HepG2 (cell line): Measurements from ENCODE around the gene SNCA. TPM values are rescaled to one million over a fixed set of nuclear protein-coding genes. Genes with fewer than 3 reads are reported as not detected.

ENCODE experiments used
- ATAC-seq: fragments of 200-7000 bp; cut with Tn5 transposase; 3 replicates; pipeline ENCODE4 v1.9.1; 2020; ENCODE audit warnings: mild to moderate bottlenecking, moderate library complexity
- BruUV-seq: library from RNA; stranded (reverse); fragments of 400-500 nt; replicated peaks from 2 replicates; lab custom pipeline; 2021; lab: Mats Ljungman, UMichigan
- CTCF ChIA-PET: fragments of 300-600 bp; formaldehyde crosslinking; extraction: SDS; loops from one replicate; lab custom pipeline; 2021; ENCODE audit warnings: low total read pairs, inconsistent platforms, low intra/inter-chr PET ratio; lab: Yijun Ruan, JAX
- POLR2A ChIA-PET: fragments of 350-600 bp; sonication (Branson Sonifier 250); formaldehyde crosslinking; loops from one replicate; lab custom pipeline; 2020; ENCODE audit warnings: antibody characterized with exemption, inconsistent platforms; lab: Yijun Ruan, JAX
- DNase-seq: peaks from one replicate; pipeline ENCODE4 v3.0.0-alpha.2; 2015; ENCODE audit warnings: low spot score
- FAIRE-seq: peaks from 3 replicates; lab custom pipeline; 2011; peaks lifted over from hg19 to GRCh38; lab: Jason Lieb, UNC
- H2AFZ ChIP-seq: one replicate; pipeline ENCODE4 v1.6.1; 2011; ENCODE audit warnings: low read length, inconsistent platforms
- H3K27ac ChIP-seq: fragments of 300-600 bp; 3 replicates; pipeline ENCODE4 v1.8.0; 2011; ENCODE audit warnings: mixed run types, mild to moderate bottlenecking, mixed read lengths, low read length, inconsistent platforms; ENCODE audit not compliant: insufficient read depth; ENCODE audit errors: extremely low read length
- H3K27me3 ChIP-seq, 2 experiments: fragments of 200-600 bp in 1 of 2; 2 replicates in 1 of 2; 3 replicates in 1 of 2; pipeline versions ENCODE4 v1.6.0 to v1.8.0; 2011; ENCODE audit warnings: low read length in 2 of 2, mild to moderate bottlenecking in 2 of 2, moderate library complexity in 2 of 2, inconsistent platforms in 1 of 2; ENCODE audit not compliant: insufficient read depth in 2 of 2, control insufficient read depth in 1 of 2
- H3K36me3 ChIP-seq, 2 experiments: fragments of 200-600 bp in 1 of 2; replicated peaks in 1 of 2; 2 replicates in 1 of 2; 3 replicates in 1 of 2; pipeline versions ENCODE4 v1.5.1 to v1.8.0; 2011; ENCODE audit warnings: low read length in 2 of 2, inconsistent platforms in 1 of 2; ENCODE audit not compliant: insufficient read depth in 2 of 2, control insufficient read depth in 1 of 2
- H3K4me1 ChIP-seq: 2 replicates; pipeline ENCODE4 v1.5.1; 2012; ENCODE audit warnings: low read length, inconsistent platforms; ENCODE audit not compliant: insufficient read depth
- H3K4me2 ChIP-seq: 2 replicates; pipeline ENCODE4 v1.6.0; 2011; ENCODE audit warnings: low read depth, low read length, inconsistent platforms
- H3K4me3 ChIP-seq, 3 experiments: fragments of 200-600 bp in 1 of 3; sonication (generic), shearing (Covaris generic) in 1 of 3; replicated peaks in 1 of 3; 2 replicates each; pipeline ENCODE4 v1.5.1; 2011 to 2016; ENCODE audit warnings: low read length in 3 of 3, inconsistent platforms in 2 of 3, low read depth in 2 of 3, mild to moderate bottlenecking in 2 of 3, control low read depth in 1 of 3, mixed read lengths in 1 of 3; ENCODE audit not compliant: insufficient read depth in 1 of 3
- H3K79me2 ChIP-seq: one replicate; pipeline ENCODE4 v1.6.1; 2011; ENCODE audit warnings: low read length, inconsistent platforms; ENCODE audit not compliant: insufficient read depth
- H3K9ac ChIP-seq: 2 replicates; pipeline ENCODE4 v1.6.0; 2011; ENCODE audit warnings: mild to moderate bottlenecking, low read depth, low read length, inconsistent platforms; ENCODE audit not compliant: insufficient read depth
- H3K9me3 ChIP-seq: 2 replicates; pipeline ENCODE4 v1.5.1; 2012; ENCODE audit warnings: mild to moderate bottlenecking, low read length
- H4K20me1 ChIP-seq: 2 replicates; pipeline ENCODE4 v1.6.0; 2011; ENCODE audit warnings: inconsistent platforms, mild to moderate bottlenecking, low read length, moderate library complexity; ENCODE audit not compliant: insufficient read depth
- FOXK1 ChIP-seq: sonication (generic); formaldehyde crosslinking; IDR thresholded peaks from 2 replicates; pipeline ENCODE4 v1.4.0; 2020; ENCODE audit warnings: low read depth, missing genetic modification reagents, borderline replicate concordance
- GZF1 ChIP-seq: sonication (generic); formaldehyde crosslinking; IDR thresholded peaks from 2 replicates; pipeline ENCODE4 v1.5.1; 2020; ENCODE audit warnings: mild to moderate bottlenecking, missing genetic modification reagents
- HCFC1 ChIP-seq: fragments of 150-350 bp; IDR thresholded peaks from 2 replicates; pipeline ENCODE4 v1.6.1; 2014; ENCODE audit warnings: low read depth, low read length
- JUND ChIP-seq: sonication (generic); formaldehyde crosslinking; IDR thresholded peaks from 2 replicates; pipeline ENCODE4 v1.8.0; 2022; ENCODE audit warnings: mild to moderate bottlenecking, missing genetic modification reagents
- KLF11 ChIP-seq: IDR thresholded peaks from 2 replicates; pipeline ENCODE4 v1.6.1; 2016; ENCODE audit warnings: missing compliant biosample characterization
- MXD1 ChIP-seq: sonication (generic); formaldehyde crosslinking; IDR thresholded peaks from 2 replicates; pipeline ENCODE4 v1.4.0; 2020; ENCODE audit warnings: mild to moderate bottlenecking, missing genetic modification reagents
- SIN3A ChIP-seq: IDR thresholded peaks from 2 replicates; pipeline ENCODE4 v1.6.1; 2011; ENCODE audit warnings: low read depth, mild to moderate bottlenecking, control low read depth, low read length, borderline replicate concordance
- TBX2 ChIP-seq: sonication (generic); formaldehyde crosslinking; IDR thresholded peaks from 2 replicates; pipeline ENCODE4 v1.5.0; 2020; ENCODE audit warnings: missing genetic modification reagents, mild to moderate bottlenecking, borderline replicate concordance
- ZNF292 ChIP-seq: sonication (generic); formaldehyde crosslinking; IDR thresholded peaks from 2 replicates; pipeline ENCODE4 v1.8.1; 2022; ENCODE audit warnings: mild to moderate bottlenecking, low read depth, missing genetic modification reagents, borderline replicate concordance
- ZNF382 ChIP-seq: sonication (generic); formaldehyde crosslinking; IDR thresholded peaks from 2 replicates; pipeline ENCODE4 v1.5.0; 2020; ENCODE audit warnings: missing genetic modification reagents, mild to moderate bottlenecking, borderline replicate concordance
- ZNF605 ChIP-seq: sonication (generic); formaldehyde crosslinking; IDR thresholded peaks from 2 replicates; pipeline ENCODE4 v1.8.0; 2022; ENCODE audit warnings: mild to moderate bottlenecking, missing genetic modification reagents
- ZNF749 ChIP-seq: sonication (generic); formaldehyde crosslinking; IDR thresholded peaks from 2 replicates; pipeline ENCODE4 v1.8.0; 2022; ENCODE audit warnings: mild to moderate bottlenecking, missing genetic modification reagents, moderate library complexity, borderline replicate concordance
- WGBS: methylation state at CpG from one replicate; pipeline ENCODE4 v1.1.6; 2017; ENCODE audit warnings: low lambda C conversion rate; 5-methylcytosine and 5-hydroxymethylcytosine counted together
- in situ Hi-C: cut with HindIII; loops from 2 replicates; pipeline ENCODE4 v1.10.0; 2017; ENCODE audit warnings: low pct_unique_long_range_greater_than_20kb; ENCODE audit not compliant: extremely low pct_ligation_motif_present
- intact Hi-C: fragments of 100-400 bp; cut with micrococcal nuclease; formaldehyde crosslinking; loops from one replicate; pipeline ENCODE4 v1.10.0; 2022; ENCODE audit not compliant: unreplicated experiment
- polyA plus RNA-seq, 8 experiments: library from polyadenylated mRNA; depleted of rRNA in 3 of 8; stranded (reverse) in 7 of 8; unstranded in 1 of 8; fragments of >200 nt; fragmentation: Illumina TruSeq in 4 of 8; extraction: Trizol in 4 of 8; gene quantifications; 2 replicates each; pipeline versions ENCODE4 v1.2.1 to v1.2.3, GENCODE V29; 2011 to 2016; ENCODE audit warnings: low read depth in 4 of 8, missing spikeins in 1 of 8, mixed read lengths in 1 of 8; ENCODE audit not compliant: insufficient read depth in 1 of 8
- total RNA-seq, 5 experiments: library from RNA; depleted of rRNA; stranded (reverse); fragments of >200 nt; fragmentation: Illumina TruSeq; extraction: Trizol; gene quantifications; 2 replicates each; pipeline ENCODE4 v1.2.3, GENCODE V29; 2016; ENCODE audit warnings: low read depth in 1 of 5
- TF ChIP-seq, protein P1 (sequence below): sonication (generic); formaldehyde crosslinking; IDR thresholded peaks from 2 replicates; pipeline ENCODE4 v1.4.0; 2020; ENCODE audit warnings: missing genetic modification reagents, borderline replicate concordance

SNCA gene
- total and polyA plus RNA-seq, 2 of the 13 experiments (the other 11 are each of a cell fraction or from before 2014, with no cell fraction given), result not detected

GRCh38 chr4:89716893-89717292, 120.1 kb downstream of the SNCA start:
- no peak overlapping the region for H3K9ac ChIP-seq
- H4K20me1 ChIP-seq, result no peaks in the 10 kb centered on the region
- ChIA-PET POLR2A (no interaction called here), CTCF (no interaction called here)
- no peaks in the 10 kb centered on the region for H3K27me3 ChIP-seq
- no TSS peak for BruUV-seq
- intact Hi-C loops (no loop called here), in situ Hi-C loops (no loop called here)
- no peak overlapping the region for H3K4me2 ChIP-seq
- no peak overlapping the region for H3K27ac ChIP-seq
- 66% methylated on average over 6 of the region's 6 CpGs for WGBS
- H2AFZ ChIP-seq, result no peak overlapping the region
- FAIRE-seq (no peak), ATAC-seq (no peak), DNase-seq (no peak)
- H3K79me2 ChIP-seq, result no peaks in the 10 kb centered on the region
- no peaks in the 10 kb centered on the region for H3K4me1 ChIP-seq
- TF ChIP-seq JUND (CRISPR knock-in tag) (no peak), ZNF749 (no peak), KLF11 (CRISPR knock-in tag) (no peak), MXD1 (no peak), ZNF292 (CRISPR knock-in tag) (no peak), FOXK1 (CRISPR knock-in tag) (no peak), GZF1 (CRISPR knock-in tag) (no peak), TBX2 (no peak), ZNF382 (CRISPR knock-in tag) (no peak), ZNF605 (no peak), HCFC1 (no peak), SIN3A (no peak)
- TF ChIP-seq, protein P1, sequence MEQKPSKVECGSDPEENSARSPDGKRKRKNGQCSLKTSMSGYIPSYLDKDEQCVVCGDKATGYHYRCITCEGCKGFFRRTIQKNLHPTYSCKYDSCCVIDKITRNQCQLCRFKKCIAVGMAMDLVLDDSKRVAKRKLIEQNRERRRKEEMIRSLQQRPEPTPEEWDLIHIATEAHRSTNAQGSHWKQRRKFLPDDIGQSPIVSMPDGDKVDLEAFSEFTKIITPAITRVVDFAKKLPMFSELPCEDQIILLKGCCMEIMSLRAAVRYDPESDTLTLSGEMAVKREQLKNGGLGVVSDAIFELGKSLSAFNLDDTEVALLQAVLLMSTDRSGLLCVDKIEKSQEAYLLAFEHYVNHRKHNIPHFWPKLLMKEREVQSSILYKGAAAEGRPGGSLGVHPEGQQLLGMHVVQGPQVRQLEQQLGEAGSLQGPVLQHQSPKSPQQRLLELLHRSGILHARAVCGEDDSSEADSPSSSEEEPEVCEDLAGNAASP, result no peak
- TF ChIP-seq, all 625 proteins: peak for 0
- Histone ChIP-seq H3K36me3 (no peaks in the 10 kb centered on the region), H3K4me3 (no peak overlapping the region), H3K9me3 (no peaks in the 10 kb centered on the region)
